H9 (cell line): ENCODE results near the gene ACVR1. TPM values are rescaled to one million over a fixed set of nuclear protein-coding genes. Genes with fewer than 3 reads are reported as not detected.

Source experiments
- DNase-seq: peaks from one replicate; pipeline ENCODE4 v3.0.0-alpha.2; 2017
- H2AFZ ChIP-seq: one replicate; pipeline ENCODE4 v1.6.1; 2013; ENCODE audit warnings: mild to moderate bottlenecking, low read length, control low read depth, moderate library complexity
- H2AK5ac ChIP-seq: 2 replicates; pipeline ENCODE4 v1.6.1; 2013; ENCODE audit warnings: low read length, control low read depth, mixed read lengths; ENCODE audit not compliant: insufficient read length
- H2BK120ac ChIP-seq: one replicate; pipeline ENCODE4 v1.6.1; 2013; ENCODE audit warnings: low read depth, mild to moderate bottlenecking, low read length, control low read depth, inconsistent platforms; ENCODE audit not compliant: poor library complexity, severe bottlenecking
- H2BK12ac ChIP-seq: 2 replicates; pipeline ENCODE4 v1.6.1; 2013; ENCODE audit warnings: low read length, control low read depth, mixed read lengths, low read depth; ENCODE audit not compliant: insufficient read length
- H2BK15ac ChIP-seq: 2 replicates; pipeline ENCODE4 v1.6.1; 2013; ENCODE audit warnings: low read depth, low read length, control low read depth
- H2BK20ac ChIP-seq: one replicate; pipeline ENCODE4 v1.6.1; 2013; ENCODE audit warnings: low read depth, mild to moderate bottlenecking, low read length, control low read depth, inconsistent platforms; ENCODE audit not compliant: poor library complexity, severe bottlenecking
- H2BK5ac ChIP-seq: 2 replicates; pipeline ENCODE4 v1.6.1; 2013; ENCODE audit warnings: low read length, control low read depth, mixed read lengths; ENCODE audit not compliant: insufficient read length
- H3K14ac ChIP-seq: 2 replicates; pipeline ENCODE4 v1.6.1; 2013; ENCODE audit warnings: low read length, control low read depth; ENCODE audit not compliant: insufficient read depth
- H3K18ac ChIP-seq: 2 replicates; pipeline ENCODE4 v1.6.1; 2013; ENCODE audit warnings: low read depth, mild to moderate bottlenecking, mixed read lengths, low read length, control low read depth; ENCODE audit not compliant: insufficient read length
- H3K23ac ChIP-seq: 2 replicates; pipeline ENCODE4 v1.6.1; 2013; ENCODE audit warnings: low read length, control low read depth, mixed read lengths, low read depth; ENCODE audit not compliant: insufficient read length
- H3K23me2 ChIP-seq: 2 replicates; pipeline ENCODE4 v1.6.1; 2013; ENCODE audit warnings: low read depth, mild to moderate bottlenecking, mixed read lengths, low read length, control low read depth; ENCODE audit not compliant: insufficient read length, poor library complexity, severe bottlenecking
- H3K27ac ChIP-seq: 2 replicates; pipeline ENCODE4 v1.5.1; 2013; ENCODE audit warnings: low read length, control low read depth, mixed read lengths, low read depth; ENCODE audit not compliant: insufficient read length
- H3K27me3 ChIP-seq: 2 replicates; pipeline ENCODE4 v1.6.1; 2013; ENCODE audit warnings: low read length, control low read depth, inconsistent platforms; ENCODE audit not compliant: insufficient read depth
- H3K4ac ChIP-seq: 2 replicates; pipeline ENCODE4 v1.6.1; 2013; ENCODE audit warnings: low read depth, mild to moderate bottlenecking, control low read depth, inconsistent platforms, low read length, moderate library complexity
- H3K4me1 ChIP-seq: 2 replicates; pipeline ENCODE4 v1.6.1; 2013; ENCODE audit warnings: low read length, control low read depth, inconsistent platforms; ENCODE audit not compliant: insufficient read depth
- H3K4me2 ChIP-seq: 2 replicates; pipeline ENCODE4 v1.6.1; 2013; ENCODE audit warnings: low read length, control low read depth, mixed read lengths; ENCODE audit not compliant: insufficient read length, insufficient read depth
- H3K56ac ChIP-seq: 2 replicates; pipeline ENCODE4 v1.6.1; 2013; ENCODE audit warnings: low read depth, mild to moderate bottlenecking, mixed read lengths, low read length, control low read depth; ENCODE audit not compliant: insufficient read length
- H3K79me1 ChIP-seq: 2 replicates; pipeline ENCODE4 v1.6.1; 2013; ENCODE audit warnings: low read depth, mild to moderate bottlenecking, moderate library complexity, low read length, control low read depth, inconsistent platforms; ENCODE audit not compliant: insufficient read depth, poor library complexity, severe bottlenecking
- H3K79me2 ChIP-seq: 2 replicates; pipeline ENCODE4 v1.6.1; 2013; ENCODE audit warnings: low read length, control low read depth, inconsistent platforms; ENCODE audit not compliant: insufficient read depth
- H3K9ac ChIP-seq: 2 replicates; pipeline ENCODE4 v1.6.1; 2013; ENCODE audit warnings: low read length, control low read depth, mixed read lengths; ENCODE audit not compliant: insufficient read length; ENCODE audit errors: extremely low read depth
- H3K9me3 ChIP-seq: one replicate; pipeline ENCODE4 v1.6.1; 2013; ENCODE audit warnings: low read depth, low read length, inconsistent platforms; ENCODE audit not compliant: control insufficient read depth
- H3T11ph ChIP-seq: one replicate; pipeline ENCODE4 v1.6.1; 2013; ENCODE audit warnings: mild to moderate bottlenecking, low read length, control low read depth, inconsistent platforms
- H4K20me1 ChIP-seq: one replicate; pipeline ENCODE4 v1.6.1; 2013; ENCODE audit not compliant: control insufficient read depth, insufficient read length, insufficient read depth
- H4K5ac ChIP-seq: 2 replicates; pipeline ENCODE4 v1.6.1; 2013; ENCODE audit warnings: low read depth, mild to moderate bottlenecking, mixed read lengths, low read length, control low read depth; ENCODE audit not compliant: insufficient read length
- H4K8ac ChIP-seq: replicated peaks from 2 replicates; pipeline ENCODE4 v1.6.1; 2013; ENCODE audit warnings: low read length, control low read depth, mixed read lengths, low read depth; ENCODE audit not compliant: insufficient read length
- H4K91ac ChIP-seq: 2 replicates; pipeline ENCODE4 v1.6.1; 2013; ENCODE audit warnings: low read depth, mild to moderate bottlenecking, moderate library complexity, mixed read lengths, low read length, control low read depth; ENCODE audit not compliant: insufficient read length
- H3K27ac Mint-ChIP-seq, 3 experiments: 2 replicates in 2 of 3; 3 replicates in 1 of 3; pipeline ENCODE4 v1.8.0; 2020 to 2021; ENCODE audit warnings: mixed read lengths in 3 of 3, mild to moderate bottlenecking in 1 of 3, moderate library complexity in 1 of 3
- H3K27me3 Mint-ChIP-seq: 2 replicates; pipeline ENCODE4 v1.8.0; 2021; ENCODE audit warnings: low read depth, mild to moderate bottlenecking, moderate library complexity, mixed read lengths
- H3K36me3 Mint-ChIP-seq, 3 experiments: 2 replicates in 2 of 3; 3 replicates in 1 of 3; pipeline ENCODE4 v1.8.0; 2020 to 2021; ENCODE audit warnings: low read depth in 3 of 3, mixed read lengths in 3 of 3; ENCODE audit not compliant: insufficient read depth in 1 of 3
- H3K4me1 Mint-ChIP-seq, 2 experiments: 2 replicates each; pipeline ENCODE4 v1.8.0; 2020; ENCODE audit warnings: mixed read lengths in 2 of 2
- H3K4me3 Mint-ChIP-seq, 2 experiments: 2 replicates in 1 of 2; 3 replicates in 1 of 2; pipeline ENCODE4 v1.8.0; 2020 to 2021; ENCODE audit warnings: mild to moderate bottlenecking in 2 of 2, mixed read lengths in 2 of 2, moderate library complexity in 1 of 2
- H3K9me3 Mint-ChIP-seq, 2 experiments: 2 replicates in 1 of 2; 3 replicates in 1 of 2; pipeline ENCODE4 v1.8.0; 2020; ENCODE audit warnings: mild to moderate bottlenecking in 2 of 2, mixed read lengths in 2 of 2, moderate library complexity in 1 of 2
- CTCF ChIP-seq: fragments of 200-600 bp; sonication (generic); conservative IDR thresholded peaks from 3 replicates; pipeline ENCODE4 v1.8.0; 2021; ENCODE audit warnings: antibody characterized with exemption, mild to moderate bottlenecking
- WGBS: extraction: QIAGEN DNeasy Blood & Tissue Kit; methylation state at CpG from one replicate; pipeline ENCODE4 v1.1.7; 2013; ENCODE audit warnings: missing lambda C conversion rate, low lambda C conversion rate, mixed read lengths; ENCODE audit not compliant: insufficient read length; ENCODE audit errors: extremely low coverage; 5-methylcytosine and 5-hydroxymethylcytosine counted together
- total RNA-seq: library from RNA; stranded (reverse); gene quantifications from 2 replicates; pipeline ENCODE4 v1.2.1, GENCODE V29; 2021

Gene ACVR1
- total RNA-seq, 1 experiment from 2014 or later: 21.2 TPM

GRCh38 chr2:157919181-157919580 is 43.1 kb upstream of the ACVR1 start:
- no peaks in the 10 kb centered on the region for H3K79me1 ChIP-seq
- H2BK120ac ChIP-seq: no peak overlapping the region
- no peaks in the 10 kb centered on the region for H3K79me2 ChIP-seq
- H2AK5ac ChIP-seq: no peak overlapping the region
- H3K27ac ChIP-seq: no peak overlapping the region
- no peak overlapping the region for H3K9ac ChIP-seq
- no peak overlapping the region for H3K4me2 ChIP-seq
- H2BK5ac ChIP-seq: no peak overlapping the region
- Mint-ChIP-seq H3K9me3 (no peaks in the 10 kb centered on the region), H3K27ac (no peak overlapping the region), H3K4me1 (peaks cover 9 to 16% of the 10 kb centered on the region in 2 experiments), H3K27me3 (peaks cover 3% of the 10 kb centered on the region; the same call in 1 of the 2 replicates), H3K4me3 (no peak overlapping the region), H3K36me3 (no peaks in the 10 kb centered on the region)
- no peaks in the 10 kb centered on the region for H3K23me2 ChIP-seq
- H2AFZ ChIP-seq: no peak overlapping the region
- H3T11ph ChIP-seq: no peak overlapping the region
- H2BK15ac ChIP-seq: no peak overlapping the region
- no peak overlapping the region for H3K4ac ChIP-seq
- H3K4me1 ChIP-seq: peaks cover under 1% of the 10 kb centered on the region; the same call in 1 of the 2 replicates
- H4K8ac ChIP-seq: no peak overlapping the region
- H3K18ac ChIP-seq: no peak overlapping the region
- H3K56ac ChIP-seq: no peak overlapping the region
- H3K14ac ChIP-seq: no peak overlapping the region
- DNase-seq: no peak
- no peak overlapping the region for H2BK12ac ChIP-seq
- WGBS: no CpG with 5 or more reads among the region's 6 CpGs
- no peaks in the 10 kb centered on the region for H3K9me3 ChIP-seq
- no peaks in the 10 kb centered on the region for H4K20me1 ChIP-seq
- H3K27me3 ChIP-seq: no peaks in the 10 kb centered on the region
- no peak overlapping the region for H2BK20ac ChIP-seq
- no peak for TF ChIP-seq CTCF
- no peak overlapping the region for H4K91ac ChIP-seq
- no peak overlapping the region for H4K5ac ChIP-seq
- H3K23ac ChIP-seq: no peak overlapping the region
